ENCODE data around the gene MPV17L2. TPM values are rescaled to one million over a fixed set of nuclear protein-coding genes. Genes with fewer than 3 reads are reported as not detected.
A peak's percentile ranks its signal among the peaks of the same experiment; 100 is the strongest.

The MPV17L2 gene
- total RNA-seq, 1 donor from 2014 or later: 9.2 TPM

GRCh38 chr19:18176367-18177310 lies 16.4 kb upstream of the MPV17L2 start:
- intact Hi-C loops (cut with DNase I): no loop called here
- ATAC-seq: no peak

DNA sequence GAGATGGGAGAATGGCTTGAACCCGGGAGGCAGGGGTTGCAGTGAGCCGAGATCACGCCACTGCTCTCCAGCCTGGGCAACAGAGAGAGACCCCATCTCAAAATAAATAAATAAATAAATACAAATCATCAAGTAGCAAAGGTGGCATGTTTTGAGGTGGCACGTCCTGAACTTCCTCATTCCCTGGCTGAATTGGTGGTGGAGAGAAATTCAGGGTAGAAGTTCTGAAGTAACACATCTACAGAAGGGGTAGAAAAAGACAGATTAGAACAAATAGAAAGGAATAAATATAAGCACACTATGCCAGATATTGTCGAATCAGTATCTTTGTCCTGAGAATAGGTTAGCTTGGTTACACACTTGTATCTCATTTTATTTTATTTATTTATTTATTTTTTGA lies 13.1 kb upstream of the MPV17L2 start:
- intact Hi-C loops (cut with DNase I): no loop called here

More at GRCh38 chr19:18176367-18177310, 16.4 kb upstream of the MPV17L2 start:
- no peak for DNase-seq (ENCODE audit: low spot score)

DNA sequence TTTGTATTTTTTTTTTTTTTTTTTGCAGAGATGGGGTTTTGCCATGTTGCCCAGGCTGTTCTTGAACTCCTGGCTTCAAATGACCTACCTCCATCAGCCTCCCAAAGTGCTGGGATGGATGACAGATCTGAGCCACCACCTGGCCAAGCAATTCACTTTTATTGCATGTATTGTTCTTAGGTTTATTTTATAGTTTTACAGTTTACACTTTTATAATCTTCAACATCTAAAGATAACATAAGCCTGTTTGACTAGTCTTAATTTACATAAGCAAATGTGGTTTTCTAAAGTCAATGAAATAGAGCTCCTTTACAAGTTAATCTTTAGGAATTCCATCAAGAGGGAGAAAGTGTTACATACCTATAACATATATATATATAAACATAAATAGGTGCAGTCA lies 9.5 kb upstream of the MPV17L2 start:
- intact Hi-C loops (cut with DNase I): no loop called here
- DNase-seq (ENCODE audit: low spot score) (no peak), ATAC-seq (no peak)

More for the DNA sequence above, 13.1 kb upstream of the MPV17L2 start:
- ATAC-seq: no peak
- no peak for DNase-seq (ENCODE audit: low spot score)

DNA sequence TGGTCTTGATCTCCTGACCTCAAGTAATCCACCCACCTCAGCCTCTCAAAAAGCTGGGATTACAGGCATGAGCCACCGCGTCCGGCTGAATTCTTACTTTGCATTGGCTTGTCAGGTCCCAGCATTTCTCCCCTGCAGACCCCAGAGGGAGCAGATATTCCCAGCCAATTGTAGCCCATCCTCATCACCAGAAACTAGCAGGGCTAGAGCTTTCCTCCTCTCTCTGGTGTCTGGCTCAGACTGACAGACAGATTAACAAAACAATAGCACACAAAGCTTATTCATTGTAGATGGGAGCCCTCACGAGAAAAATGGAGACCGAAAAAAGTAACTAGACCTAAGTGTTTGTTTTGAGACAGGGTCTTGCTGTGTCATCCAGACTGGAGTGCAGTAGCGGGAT lies 7.5 kb upstream of the MPV17L2 start:
- no peak for DNase-seq (ENCODE audit: low spot score)
- no peak for ATAC-seq
- intact Hi-C loops (cut with DNase I): no loop called here

DNA sequence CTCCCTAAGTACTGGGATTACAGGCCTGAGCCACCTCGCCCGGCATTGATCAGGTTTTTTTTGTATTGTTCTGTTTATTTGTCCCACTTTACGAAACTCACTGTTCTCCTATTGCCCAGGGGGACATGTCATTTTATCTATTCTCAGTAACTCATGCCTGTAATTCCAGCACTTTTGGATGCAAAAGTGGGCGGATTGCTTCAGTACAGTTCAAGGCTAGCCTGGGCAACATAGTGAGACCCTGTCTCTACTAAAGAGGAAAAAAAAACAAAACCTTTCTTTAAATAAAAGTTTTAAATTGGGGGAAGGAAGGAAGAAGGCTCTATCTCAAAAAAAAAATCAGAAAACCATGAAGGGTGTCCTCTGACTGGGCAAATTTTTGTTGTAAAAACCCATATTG lies 2.7 kb upstream of the MPV17L2 start:
- DNase-seq (ENCODE audit: low spot score) (no peak), ATAC-seq (no peak)
- intact Hi-C loops (cut with DNase I): no loop called here

GRCh38 chr19:18191640-18192062 lies 1.4 kb upstream of the MPV17L2 start:
- intact Hi-C loops (cut with DNase I): no loop called here
- DNase-seq (ENCODE audit: low spot score) (no peak), ATAC-seq (no peak)

DNA sequence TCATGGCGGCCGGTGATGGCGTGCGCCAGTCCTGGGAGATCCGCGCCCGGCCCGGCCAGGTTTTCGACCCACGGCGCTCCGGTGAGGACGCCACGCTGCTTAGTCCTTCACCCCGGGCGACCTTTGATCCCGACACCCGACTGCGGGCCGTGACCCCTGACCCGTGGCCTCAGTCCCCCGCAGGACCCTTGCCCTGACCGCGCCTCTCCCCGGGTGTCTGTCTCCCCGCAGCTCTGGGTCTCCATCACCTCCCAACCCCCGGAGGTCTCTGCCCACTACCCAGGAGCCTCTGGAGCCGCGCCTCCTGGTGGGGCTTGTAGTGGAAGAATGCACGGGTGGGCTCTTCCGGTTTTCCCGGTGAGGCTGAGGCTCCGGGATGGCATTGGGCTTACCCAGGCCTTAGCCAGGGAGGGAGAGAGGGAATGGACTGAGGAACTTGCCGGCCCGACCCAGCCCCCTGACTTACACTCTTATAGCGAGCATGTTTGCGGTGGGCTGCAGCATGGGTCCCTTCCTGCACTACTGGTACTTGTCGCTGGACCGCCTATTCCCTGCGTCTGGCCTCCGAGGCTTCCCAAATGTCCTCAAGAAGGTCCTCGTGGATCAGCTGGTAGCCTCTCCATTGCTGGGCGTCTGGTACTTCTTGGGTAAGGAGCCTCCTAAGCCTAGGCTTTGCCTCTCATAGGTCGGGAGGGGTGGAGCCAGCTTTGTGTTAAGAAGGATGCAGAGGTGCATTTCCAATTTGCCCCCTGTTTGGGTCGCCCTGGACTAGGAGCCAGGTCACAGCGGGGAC lies 566 bp downstream of the MPV17L2 start:
- intact Hi-C loops (cut with DNase I): no loop called here
- ATAC-seq: no peak
- peak; percentile 64 for DNase-seq (ENCODE audit: low spot score)

DNA sequence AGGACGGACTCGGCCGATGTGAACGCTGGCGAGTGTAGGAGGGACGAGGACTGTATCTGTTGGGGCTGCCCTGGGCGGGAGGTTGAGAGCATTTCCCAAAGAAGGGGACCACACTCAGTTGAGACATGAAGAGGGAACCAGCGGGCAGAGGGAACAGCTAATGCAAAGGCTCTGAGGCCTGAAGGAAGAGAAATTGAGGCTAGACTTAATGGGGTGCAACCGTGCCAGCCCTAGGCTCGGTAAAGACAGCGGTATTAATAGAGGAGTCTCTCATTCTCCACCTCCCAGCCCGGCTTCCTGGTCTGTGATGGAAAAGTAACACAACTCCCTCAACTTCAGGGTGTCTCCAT lies 1.1 kb downstream of the MPV17L2 start:
- intact Hi-C loops (cut with DNase I): no loop called here

GRCh38 chr19:18194554-18195238 lies 1.7 kb downstream of the MPV17L2 start:
- intact Hi-C loops (cut with DNase I): no loop called here
- ATAC-seq (no peak), DNase-seq (ENCODE audit: low spot score) (peak; percentile 73)

More for the DNA sequence above, 1.1 kb downstream of the MPV17L2 start:
- DNase-seq (ENCODE audit: low spot score) (no peak), ATAC-seq (no peak)

GRCh38 chr19:18196511-18196845 lies 3.5 kb downstream of the MPV17L2 start:
- intact Hi-C loops (cut with DNase I): no loop called here
- ATAC-seq (no peak), DNase-seq (ENCODE audit: low spot score) (no peak)

- DNase-seq (ENCODE audit: low spot score) (no peak), ATAC-seq (no peak)
- intact Hi-C loops (cut with DNase I): no loop called here
These were observed 4.3 kb downstream of the MPV17L2 start for GRCh38 chr19:18197306-18197705.

GRCh38 chr19:18197941-18198340 lies 4.9 kb downstream of the MPV17L2 start:
- intact Hi-C loops (cut with DNase I): no loop called here
- no peak for ATAC-seq

DNA sequence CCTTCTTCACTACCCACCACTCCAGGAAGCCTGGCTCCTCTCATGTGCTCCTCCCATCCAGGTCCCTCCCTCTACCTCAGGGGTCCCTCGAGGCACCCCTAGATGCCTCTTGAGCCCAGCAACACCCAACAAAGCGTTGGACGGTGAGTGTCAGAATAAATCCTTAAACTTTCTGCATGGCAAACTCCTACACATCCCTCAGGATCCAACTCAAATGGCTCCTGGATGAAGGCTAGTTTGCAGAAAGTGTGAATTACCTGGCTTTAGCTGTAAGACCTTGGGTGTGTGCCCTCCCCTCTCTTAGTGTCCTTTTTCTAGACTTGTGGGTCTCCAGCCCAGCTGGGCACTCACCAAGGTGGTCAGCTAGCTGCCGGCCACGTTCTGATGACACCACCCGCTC lies 5.4 kb downstream of the MPV17L2 start:
- DNase-seq (ENCODE audit: low spot score) (no peak), ATAC-seq (no peak)
- intact Hi-C loops (cut with DNase I): no loop called here

More at GRCh38 chr19:18197941-18198340, 4.9 kb downstream of the MPV17L2 start:
- DNase-seq (ENCODE audit: low spot score): no peak

GRCh38 chr19:18202397-18202777 lies 9.4 kb downstream of the MPV17L2 start:
- no peak for DNase-seq (ENCODE audit: low spot score)
- intact Hi-C loops (cut with DNase I): no loop called here
- ATAC-seq: no peak

- ATAC-seq (peak; percentile 0), DNase-seq (ENCODE audit: low spot score) (peak; percentile 76)
- intact Hi-C loops (cut with DNase I): no loop called here
These were observed 9.9 kb downstream of the MPV17L2 start for GRCh38 chr19:18202778-18203407.

GRCh38 chr19:18203408-18203862 lies 10.4 kb downstream of the MPV17L2 start:
- peak; percentile 1 for ATAC-seq
- intact Hi-C loops (cut with DNase I): no loop called here
- DNase-seq (ENCODE audit: low spot score): peak; percentile 85

- intact Hi-C loops (cut with DNase I): no loop called here
These were observed 10.9 kb downstream of the MPV17L2 start, which contains the start of gene RAB3A for GRCh38 chr19:18203863-18204393. TSS of gene RAB3A (minus strand) at chr19:18204042. CDS start at chr19:18202740, 1,302 bp downstream.

GRCh38 chr19:18204394-18205199 lies 11.6 kb downstream of the MPV17L2 start:
- peak; percentile 37 for ATAC-seq
- intact Hi-C loops (cut with DNase I): no loop called here
- DNase-seq (ENCODE audit: low spot score): peak; percentile 75

More at GRCh38 chr19:18203863-18204393, 10.9 kb downstream of the MPV17L2 start, which contains the start of gene RAB3A:
- peak; percentile 100 for DNase-seq (ENCODE audit: low spot score)
- peak; percentile 96 for ATAC-seq

Measured in sciatic nerve (tissue), 2 donors.